Activated CD4-positive, alpha-beta memory T cell treated with anti-CD3 and anti-CD28 coated beads, Interleukin-2, amount 10 ng/mL, durations not matched to agents 7 days and 5 days (primary cell): ENCODE results near the gene IFT27. TPM values are rescaled to one million over a fixed set of nuclear protein-coding genes. Genes with fewer than 3 reads are reported as not detected.

ENCODE experiments used
- CTCF ChIA-PET: fragments of 350-600 bp; sonication (Branson Sonifier 250); formaldehyde crosslinking; loops from one replicate; lab custom pipeline; 2021; ENCODE audit warnings: antibody characterized with exemption, inconsistent platforms; lab: Charles Lee
- POLR2A ChIA-PET: fragments of 350-600 bp; sonication (Branson Sonifier 250); formaldehyde crosslinking; loops from one replicate; lab custom pipeline; 2021; ENCODE audit warnings: antibody characterized with exemption; lab: Charles Lee
- DNase-seq: peaks from one replicate; pipeline ENCODE4 v3.0.0-alpha.2; 2020
- H3K27ac Mint-ChIP-seq: one replicate; pipeline ENCODE4 v1.8.0; 2021; ENCODE audit warnings: mild to moderate bottlenecking, mixed read lengths
- H3K27me3 Mint-ChIP-seq: one replicate; pipeline ENCODE4 v1.8.0; 2021; ENCODE audit warnings: mixed read lengths
- H3K36me3 Mint-ChIP-seq: one replicate; pipeline ENCODE4 v1.8.0; 2021; ENCODE audit warnings: low read depth, mixed read lengths
- H3K4me1 Mint-ChIP-seq: one replicate; pipeline ENCODE4 v1.8.0; 2021; ENCODE audit warnings: mixed read lengths
- H3K4me3 Mint-ChIP-seq: one replicate; pipeline ENCODE4 v1.8.0; 2021; ENCODE audit warnings: mild to moderate bottlenecking, mixed read lengths
- H3K9me3 Mint-ChIP-seq: one replicate; pipeline ENCODE4 v1.8.0; 2021; ENCODE audit warnings: mixed read lengths
- total RNA-seq, 2 experiments: library from RNA; stranded (reverse); gene quantifications; one replicate each; pipeline ENCODE4 v1.2.3, GENCODE V29; 2021

IFT27 gene
- total RNA-seq, 2 experiments from 2014 or later = 28.3 to 29.5 TPM

DNA sequence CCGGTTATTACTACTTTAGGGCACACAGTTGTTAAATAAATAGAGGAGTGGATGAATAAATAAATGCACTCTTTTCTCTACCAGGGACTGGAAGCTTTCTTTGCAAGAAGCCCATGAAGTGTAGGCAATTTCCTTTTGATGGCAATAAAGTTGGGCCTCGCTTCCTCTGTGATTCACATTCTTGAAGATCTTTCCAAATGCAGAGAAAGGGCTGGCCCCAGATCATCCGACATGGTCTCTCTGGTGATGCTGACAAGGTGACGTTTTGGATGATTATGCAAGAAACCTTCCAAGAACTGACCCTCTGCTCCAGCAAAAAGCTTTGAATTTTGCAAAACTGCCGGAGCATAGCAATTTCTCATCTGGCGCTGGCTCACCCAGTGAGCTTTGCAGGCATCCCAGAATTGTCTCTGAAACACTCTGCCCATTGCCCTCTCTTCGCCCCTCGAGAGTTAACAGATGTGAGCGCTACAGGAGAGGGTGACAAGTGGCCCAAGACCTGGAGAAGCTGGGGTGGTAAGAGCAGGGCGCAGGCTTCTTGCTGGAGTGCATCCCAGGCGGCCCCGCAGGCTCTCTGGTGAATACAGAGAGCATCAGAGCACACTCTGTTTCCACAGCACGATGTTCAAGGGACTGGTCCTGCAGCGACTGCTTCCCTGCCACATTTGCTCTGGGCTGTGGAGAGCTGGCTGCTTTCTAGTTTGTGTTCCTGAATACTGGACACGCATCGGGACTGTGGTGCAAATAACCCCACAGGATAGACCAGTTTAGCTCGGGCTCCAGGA lies 11.5 kb upstream of the IFT27 start:
- CTCF ChIA-PET = interaction anchor here (0.6 to 1.2 kb wide), 5 partner anchors 11 to 191 kb away, joined by 3 to 5 read pairs (median 4); partner anchors contain the start of gene IFT27
- no peak for DNase-seq
- H3K27ac Mint-ChIP-seq = no peak overlapping the region
- H3K27me3 Mint-ChIP-seq = peaks cover 12% of the 10 kb centered on the region
- POLR2A ChIA-PET = no interaction called here
- H3K36me3 Mint-ChIP-seq = no peaks in the 10 kb centered on the region
- no peaks in the 10 kb centered on the region for H3K9me3 Mint-ChIP-seq
- peaks cover 22% of the 10 kb centered on the region for H3K4me1 Mint-ChIP-seq
- no peak overlapping the region for H3K4me3 Mint-ChIP-seq

GRCh38 chr22:36783743-36784142 lies 7.8 kb upstream of the IFT27 start:
- peaks cover 17% of the 10 kb centered on the region for H3K4me1 Mint-ChIP-seq
- no peak for DNase-seq
- peaks cover 9% of the 10 kb centered on the region for H3K27me3 Mint-ChIP-seq
- ChIA-PET CTCF (interaction anchor here (2.5 to 5.3 kb wide), 4 partner anchors 69 to 194 kb away, joined by 13 to 30 read pairs (median 17); partner anchors contain the start of gene NCF4), POLR2A (no interaction called here)
- H3K27ac Mint-ChIP-seq = no peak overlapping the region
- no peaks in the 10 kb centered on the region for H3K9me3 Mint-ChIP-seq
- no peaks in the 10 kb centered on the region for H3K36me3 Mint-ChIP-seq
- H3K4me3 Mint-ChIP-seq = no peak overlapping the region

GRCh38 chr22:36781656-36782627 lies 6.0 kb upstream of the IFT27 start:
- peaks cover 32% of the 10 kb centered on the region for H3K4me1 Mint-ChIP-seq
- no peaks in the 10 kb centered on the region for H3K9me3 Mint-ChIP-seq
- no peaks in the 10 kb centered on the region for H3K36me3 Mint-ChIP-seq
- H3K4me3 Mint-ChIP-seq = peak overlapping the region; percentile 4
- CTCF ChIA-PET = interaction anchor here (0.8 to 5.3 kb wide), 16 partner anchors 8 to 479 kb away, joined by 3 to 30 read pairs (median 5); partner anchors contain the start of genes IL2RB and NCF4
- DNase-seq = peak; percentile 93
- POLR2A ChIA-PET = interaction anchor here (1.0 to 1.5 kb wide), 2 partner anchors 75 to 195 kb away, joined by 4 read pairs; no protein-coding TSS in a partner anchor
- H3K27ac Mint-ChIP-seq = peak overlapping the region; percentile 71
- H3K27me3 Mint-ChIP-seq = peaks cover 9% of the 10 kb centered on the region

DNA sequence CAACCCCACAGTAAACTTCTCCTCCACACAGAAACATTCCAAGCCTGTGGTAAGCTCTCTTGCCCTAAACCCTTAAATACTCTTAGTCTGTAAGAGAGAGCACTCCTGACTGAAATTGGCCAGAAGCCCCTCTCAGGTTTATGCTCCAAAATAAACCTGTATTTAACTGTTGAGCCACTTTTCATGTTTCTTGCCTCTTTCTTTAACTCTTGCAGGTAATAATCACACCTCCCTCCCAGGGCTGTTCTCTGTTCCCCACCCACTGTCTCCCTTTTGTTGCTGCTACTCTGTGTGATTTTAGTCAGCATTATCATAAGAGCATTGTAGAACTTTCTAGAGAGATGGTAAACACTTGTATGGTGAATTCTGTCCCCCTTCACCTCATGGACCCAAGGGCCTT lies 2.1 kb upstream of the IFT27 start:
- POLR2A ChIA-PET = interaction anchor here (1.0 kb wide), 1 partner anchor 82 kb away, joined by 4 read pairs; the partner anchor contains the start of gene NCF4
- Mint-ChIP-seq H3K27me3 (no peaks in the 10 kb centered on the region), H3K4me1 (peaks cover 48% of the 10 kb centered on the region), H3K36me3 (no peaks in the 10 kb centered on the region), H3K27ac (no peak overlapping the region), H3K4me3 (no peak overlapping the region), H3K9me3 (no peaks in the 10 kb centered on the region)
- CTCF ChIA-PET = interaction anchor here (5.8 kb wide), 1 partner anchor 79 kb away, joined by 48 read pairs; no protein-coding TSS in a partner anchor
- DNase-seq = no peak

GRCh38 chr22:36776722-36777121 lies 803 bp upstream of the IFT27 start:
- H3K4me3 Mint-ChIP-seq = peak overlapping the region; percentile 85
- H3K4me1 Mint-ChIP-seq = peaks cover 38% of the 10 kb centered on the region
- no peaks in the 10 kb centered on the region for H3K9me3 Mint-ChIP-seq
- DNase-seq = peak; percentile 19
- POLR2A ChIA-PET = interaction anchor here (0.7 to 2.8 kb wide), 12 partner anchors 11 to 465 kb away, joined by 3 to 16 read pairs (median 4); partner anchors contain the start of genes KCTD17, MPST, NCF4 and TST
- peak overlapping the region; percentile 77 for H3K27ac Mint-ChIP-seq
- CTCF ChIA-PET = interaction anchor here (0.9 to 5.8 kb wide), 11 partner anchors 10 to 832 kb away, joined by 3 to 48 read pairs (median 9); partner anchors contain the start of genes GGA1 and NCF4
- H3K27me3 Mint-ChIP-seq = no peaks in the 10 kb centered on the region
- H3K36me3 Mint-ChIP-seq = no peaks in the 10 kb centered on the region

- peak overlapping the region; percentile 77 for H3K27ac Mint-ChIP-seq
- H3K9me3 Mint-ChIP-seq = no peaks in the 10 kb centered on the region
- ChIA-PET CTCF (interaction anchor here (0.6 to 5.8 kb wide), 19 partner anchors 9 to 683 kb away, joined by 3 to 48 read pairs (median 4); partner anchors contain the start of gene NCF4), POLR2A (interaction anchor here (0.5 to 2.8 kb wide), 18 partner anchors 8 to 1473 kb away, joined by 3 to 16 read pairs (median 4); partner anchors contain the start of genes EIF3D, FOXRED2, IL2RB and MPST)
- H3K4me3 Mint-ChIP-seq = peak overlapping the region; percentile 85
- peaks cover 34% of the 10 kb centered on the region for H3K4me1 Mint-ChIP-seq
- no peaks in the 10 kb centered on the region for H3K27me3 Mint-ChIP-seq
- H3K36me3 Mint-ChIP-seq = no peaks in the 10 kb centered on the region
- DNase-seq = peak; percentile 50
Observed at GRCh38 chr22:36775586-36775963, 344 bp downstream of the IFT27 start.

GRCh38 chr22:36773935-36774334 lies 2.0 kb downstream of the IFT27 start:
- no peaks in the 10 kb centered on the region for H3K36me3 Mint-ChIP-seq

GRCh38 chr22:36772451-36772850 lies 3.5 kb downstream of the IFT27 start:
- no peak overlapping the region for H3K4me3 Mint-ChIP-seq
- H3K9me3 Mint-ChIP-seq = no peaks in the 10 kb centered on the region
- no peaks in the 10 kb centered on the region for H3K27me3 Mint-ChIP-seq
- H3K27ac Mint-ChIP-seq = no peak overlapping the region
- H3K36me3 Mint-ChIP-seq = no peaks in the 10 kb centered on the region
- CTCF ChIA-PET = interaction anchor here (1.1 kb wide), 1 partner anchor 84 kb away, joined by 5 read pairs; no protein-coding TSS in a partner anchor
- no peak for DNase-seq
- POLR2A ChIA-PET = no interaction called here
- peaks cover 23% of the 10 kb centered on the region for H3K4me1 Mint-ChIP-seq

More at GRCh38 chr22:36773935-36774334, 2.0 kb downstream of the IFT27 start:
- H3K4me3 Mint-ChIP-seq = no peak overlapping the region
- CTCF ChIA-PET = interaction anchor here (0.8 to 4.5 kb wide), 7 partner anchors 8 to 263 kb away, joined by 3 to 44 read pairs (median 6); no protein-coding TSS in a partner anchor
- no peaks in the 10 kb centered on the region for H3K9me3 Mint-ChIP-seq
- peaks cover 34% of the 10 kb centered on the region for H3K4me1 Mint-ChIP-seq
- H3K27me3 Mint-ChIP-seq = no peaks in the 10 kb centered on the region
- no peak overlapping the region for H3K27ac Mint-ChIP-seq
- no peak for DNase-seq
- POLR2A ChIA-PET = no interaction called here

- CTCF ChIA-PET = interaction anchor here (1.1 kb wide), 1 partner anchor 85 kb away, joined by 5 read pairs; no protein-coding TSS in a partner anchor
- Mint-ChIP-seq H3K36me3 (no peaks in the 10 kb centered on the region), H3K4me3 (no peak overlapping the region), H3K4me1 (peaks cover 14% of the 10 kb centered on the region), H3K27me3 (no peaks in the 10 kb centered on the region), H3K9me3 (no peaks in the 10 kb centered on the region), H3K27ac (no peak overlapping the region)
- POLR2A ChIA-PET = no interaction called here
- no peak for DNase-seq
Observed at GRCh38 chr22:36771356-36772063, 4.4 kb downstream of the IFT27 start.

DNA sequence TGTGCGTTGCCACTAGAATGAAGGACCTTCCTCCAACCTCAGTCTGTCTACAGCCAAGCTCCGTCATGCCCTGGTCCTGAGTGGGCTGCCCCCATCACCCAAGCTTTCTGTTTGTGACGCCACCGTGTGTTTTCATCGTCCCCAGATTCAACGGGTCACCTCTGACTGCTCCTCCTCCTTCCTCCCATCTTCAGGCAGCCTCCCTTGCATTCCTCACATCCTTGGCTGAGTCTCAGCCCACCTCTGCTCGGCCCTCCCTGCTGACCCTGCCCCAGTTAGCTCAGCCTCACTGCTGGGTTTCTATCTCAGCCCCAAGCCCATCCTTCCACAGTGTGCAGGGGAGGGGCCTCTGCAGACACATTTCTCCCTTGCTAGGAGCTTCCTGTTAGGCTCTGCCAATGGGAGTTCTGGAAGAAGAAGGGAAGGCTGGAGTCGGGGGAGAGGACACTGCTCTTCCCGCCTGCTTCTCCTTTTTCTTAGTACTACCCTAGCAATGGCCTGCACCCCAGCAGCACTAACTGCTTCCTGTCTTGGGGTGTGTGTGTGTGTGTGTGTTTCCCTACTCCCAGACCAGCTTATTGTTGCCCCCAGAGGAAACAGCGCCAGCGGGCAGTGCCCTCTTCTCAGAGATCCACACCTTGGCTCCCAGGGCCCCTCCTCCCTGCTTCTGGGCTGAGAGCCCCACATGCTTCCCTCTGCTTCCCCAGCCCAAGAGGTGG lies 5.2 kb downstream of the IFT27 start:
- H3K36me3 Mint-ChIP-seq = no peaks in the 10 kb centered on the region
- no peak overlapping the region for H3K27ac Mint-ChIP-seq
- CTCF ChIA-PET = no interaction called here

More for the DNA sequence above, 5.2 kb downstream of the IFT27 start:
- Mint-ChIP-seq H3K27me3 (no peaks in the 10 kb centered on the region), H3K4me1 (peaks cover 11% of the 10 kb centered on the region), H3K9me3 (no peaks in the 10 kb centered on the region), H3K4me3 (no peak overlapping the region)
- DNase-seq = no peak
- POLR2A ChIA-PET = no interaction called here
